NCI-H187 treated with DMSO at 0.1 percent for 48 hours (cell line): ENCODE data around the gene DENND6A.
"Not testable (repeated sequence)": the region's sequence is repeated elsewhere in the genome, so short reads cannot be mapped to it uniquely, and the experiment has no call there.

Experiments
- DNase-seq: peaks from one replicate; lab custom pipeline; 2025; lab: John Stamatoyannopoulos, UW

Gene DENND6A

GRCh38 chr3:57644740-57645139 is 48.1 kb downstream of the DENND6A start:
- DNase-seq = no peak

DNA sequence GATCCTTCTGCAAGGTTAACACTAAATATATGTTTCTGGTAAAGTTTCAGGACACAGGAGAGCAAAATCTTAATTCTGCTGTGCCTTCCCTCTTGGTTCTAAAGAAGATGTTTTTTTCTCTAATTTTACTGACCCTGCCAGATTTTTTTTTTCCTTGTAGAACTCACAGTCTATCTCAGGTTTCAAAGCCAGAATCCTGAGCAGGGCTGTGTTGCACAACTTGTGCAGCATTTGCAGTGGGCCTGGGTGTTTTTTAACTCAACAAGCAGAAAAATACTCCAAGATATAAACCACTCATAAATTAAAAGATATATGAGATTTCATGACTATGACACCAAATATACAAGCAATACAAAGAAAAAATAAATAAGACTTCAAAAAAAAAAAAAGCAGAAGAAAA is 55.5 kb downstream of the DENND6A start:
- no peak for DNase-seq

DNA sequence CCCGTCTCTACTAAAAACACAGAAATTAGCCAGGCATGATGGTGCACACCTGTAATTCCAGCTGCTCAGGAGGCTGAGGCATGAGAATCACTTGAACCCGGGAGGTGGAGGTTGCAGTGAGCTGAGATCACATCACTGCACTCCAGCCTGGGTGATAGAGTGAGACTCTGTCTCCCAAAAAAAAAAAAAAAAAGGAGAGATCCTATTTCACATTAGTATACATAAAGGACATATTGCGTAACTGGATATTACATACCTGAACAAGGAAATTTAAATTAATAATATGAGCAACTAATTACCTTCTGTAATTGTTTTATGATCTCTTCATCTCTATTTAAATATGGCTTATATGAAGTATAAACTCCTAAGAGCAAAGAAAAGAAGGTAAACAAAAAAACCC is 58.6 kb downstream of the DENND6A start:
- not testable (repeated sequence) for DNase-seq

GRCh38 chr3:57627976-57628375 is 64.9 kb downstream of the DENND6A start:
- peak; percentile 1 for DNase-seq

DNA sequence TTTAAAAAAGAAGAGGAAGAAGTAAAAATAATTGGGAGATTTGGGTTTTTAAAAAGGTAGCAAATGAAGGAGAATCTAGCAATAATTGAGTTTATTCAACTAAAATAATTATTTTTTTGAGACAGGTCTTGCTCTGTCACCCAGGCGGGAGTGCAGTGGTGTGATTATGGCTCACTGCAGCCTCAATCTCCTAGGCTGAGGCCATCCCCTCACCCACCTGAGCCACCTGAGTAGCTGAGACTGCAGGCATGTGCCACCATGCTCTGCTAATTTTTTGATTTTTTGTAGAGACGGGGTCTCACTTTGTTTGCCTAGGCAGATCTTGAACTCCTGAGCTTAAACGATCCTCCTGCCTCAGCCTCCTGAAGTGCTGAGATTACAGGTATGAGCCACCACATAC is 68.1 kb downstream of the DENND6A start:
- no peak for DNase-seq

GRCh38 chr3:57622362-57622761 is 70.5 kb downstream of the DENND6A start:
- no peak for DNase-seq

DNA sequence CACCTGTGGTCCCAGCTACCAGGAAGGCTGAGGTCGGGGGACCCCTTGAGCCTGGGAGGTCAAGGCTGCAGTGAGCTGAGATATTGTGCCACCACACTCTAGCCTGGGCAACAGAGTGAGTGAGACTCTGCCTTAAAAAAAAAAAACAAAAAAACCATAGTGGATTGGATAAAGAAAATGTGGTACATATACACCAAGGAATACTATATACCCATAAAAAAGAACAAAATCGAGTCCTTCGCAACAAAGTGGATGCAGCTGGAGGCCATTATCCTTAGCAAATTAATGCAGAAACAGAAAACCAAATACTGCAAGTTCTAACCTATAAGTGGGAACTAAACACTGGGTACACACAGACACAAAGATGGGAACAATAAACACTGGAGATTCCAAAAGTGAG is 75.1 kb downstream of the DENND6A start:
- DNase-seq = no peak

DNA sequence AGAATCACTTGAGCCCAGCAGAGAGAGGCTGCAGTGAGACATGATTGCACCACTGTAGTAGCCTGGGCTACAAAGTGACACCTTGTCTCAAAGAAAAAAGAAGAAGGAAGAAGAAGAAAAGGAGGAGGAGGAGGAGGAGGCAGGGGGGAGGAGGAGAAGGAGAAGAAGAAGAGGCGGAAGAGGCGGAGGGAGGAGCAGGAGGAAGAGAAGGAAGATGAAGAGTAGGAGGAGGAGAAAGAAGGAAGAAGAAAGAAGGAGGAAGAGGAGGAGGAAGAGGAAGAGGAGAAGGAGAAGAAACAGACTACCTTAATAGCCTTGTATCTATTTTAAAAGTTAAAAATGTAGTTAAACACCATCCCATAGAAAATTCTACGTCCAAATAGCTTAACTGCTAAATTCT is 76.6 kb downstream of the DENND6A start:
- no peak for DNase-seq

GRCh38 chr3:57611870-57612269 is 81.0 kb downstream of the DENND6A start:
- DNase-seq = not testable (repeated sequence)

DNA sequence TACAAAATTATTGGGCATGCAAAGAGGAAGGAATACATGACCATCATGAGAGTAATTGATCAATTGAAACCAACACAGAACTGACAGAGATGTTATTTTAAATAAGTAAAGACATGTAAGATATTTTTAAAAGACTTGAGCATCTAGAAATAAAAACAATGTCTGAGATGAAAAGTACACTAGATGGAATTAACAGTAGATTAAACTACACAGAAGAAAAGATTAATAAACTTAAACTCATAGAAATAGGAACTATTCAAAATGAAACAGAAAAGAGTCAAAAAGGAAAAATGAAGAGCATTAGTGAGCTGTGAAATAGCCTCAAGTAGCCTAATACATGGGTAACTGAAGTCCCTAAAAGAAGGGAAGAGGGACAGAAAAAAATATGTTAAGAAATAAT is 87.2 kb downstream of the DENND6A start:
- no peak for DNase-seq

- DNase-seq = no peak
Observed at GRCh38 chr3:57604971-57605370, 87.9 kb downstream of the DENND6A start.

DNA sequence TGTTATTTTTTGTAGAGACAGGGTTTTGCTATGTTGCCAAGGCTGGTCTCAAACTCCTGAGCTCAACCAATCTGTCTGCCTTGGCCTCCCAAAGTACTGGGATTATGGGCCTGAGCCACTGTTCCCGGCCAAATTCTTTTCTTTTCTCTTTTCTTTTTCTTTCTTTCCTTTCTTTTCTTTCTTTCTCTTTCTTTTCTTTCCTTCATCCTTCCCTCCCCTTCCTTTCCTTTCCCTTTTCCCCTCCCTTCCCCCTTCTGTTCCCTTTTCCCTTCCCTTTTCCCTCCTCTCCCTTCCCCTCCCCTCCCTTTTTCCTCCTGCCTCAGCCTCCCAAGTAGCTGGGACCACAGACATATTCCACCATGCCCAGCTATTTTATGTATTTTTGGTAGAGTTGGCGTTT is 92.7 kb downstream of the DENND6A start:
- no peak for DNase-seq

GRCh38 chr3:57598765-57599360 is 94.0 kb downstream of the DENND6A start:
- DNase-seq = no peak

- peak; percentile 70 for DNase-seq
Observed at GRCh38 chr3:57597127-57597923, 95.6 kb downstream of the DENND6A start, which contains the start of gene ARF4. Gene ARF4, minus strand, starts transcription at chr3:57597344. Its CDS starts 204 bp downstream, at chr3:57597140.

DNA sequence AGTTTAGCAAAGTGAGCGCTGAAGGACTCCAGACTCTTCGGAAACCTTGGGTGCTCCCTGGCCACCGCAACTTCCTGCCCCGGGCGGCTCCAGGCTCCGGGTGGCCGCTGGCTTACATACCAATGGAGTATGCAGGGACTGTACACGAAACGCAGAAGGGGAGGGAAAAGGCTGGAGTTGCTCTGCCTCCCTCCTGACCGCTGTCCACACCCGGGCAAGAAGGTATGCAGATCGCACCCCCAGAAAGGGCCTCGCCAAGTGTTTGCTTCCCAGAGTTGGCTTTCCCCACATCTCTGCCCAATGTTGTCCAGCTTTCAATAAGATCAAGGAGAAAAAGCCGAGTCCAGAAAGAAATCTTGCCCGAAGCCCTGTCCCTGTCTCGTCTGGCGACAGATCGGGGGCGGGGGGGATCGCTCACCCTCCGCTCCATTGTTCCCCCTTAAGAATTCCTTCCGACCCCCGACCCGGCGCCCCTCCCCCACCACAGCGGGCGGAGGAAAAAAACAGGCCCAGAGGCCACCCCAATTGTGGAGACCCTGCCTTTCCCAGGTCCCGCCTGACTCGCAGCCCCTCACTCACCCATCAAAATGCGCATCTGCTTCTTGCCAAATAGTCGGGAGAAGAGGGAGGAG is 96.3 kb downstream of the DENND6A start:
- DNase-seq = no peak

- no peak for DNase-seq
Observed at GRCh38 chr3:57594576-57594975, 98.3 kb downstream of the DENND6A start.

GRCh38 chr3:57594144-57594543 is 98.7 kb downstream of the DENND6A start:
- no peak for DNase-seq

- DNase-seq = no peak
Observed at GRCh38 chr3:57592306-57592705, 100.6 kb downstream of the DENND6A start.

- no peak for DNase-seq
Observed at GRCh38 chr3:57587905-57588304, 105.0 kb downstream of the DENND6A start.

- DNase-seq = no peak
Observed at GRCh38 chr3:57586778-57587177, 106.1 kb downstream of the DENND6A start.

DNA sequence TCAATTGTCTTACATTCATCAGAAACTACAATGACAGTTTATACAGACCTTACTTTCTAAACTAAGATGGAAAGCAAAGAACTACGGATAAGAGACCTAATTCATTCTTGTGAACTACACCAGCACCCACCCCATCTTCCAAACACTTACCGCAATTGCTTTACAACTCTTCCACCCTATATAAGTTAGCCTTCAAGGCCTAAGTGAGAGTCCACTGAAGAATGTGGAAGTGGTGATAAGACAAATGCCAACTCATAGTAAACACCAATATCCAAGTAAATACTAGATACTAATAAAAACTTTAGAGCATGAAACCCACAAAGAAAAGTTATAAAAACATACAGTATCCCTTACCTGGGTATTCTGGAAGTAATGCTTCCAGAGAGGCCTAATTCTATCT is 109.3 kb downstream of the DENND6A start:
- no peak for DNase-seq

- DNase-seq = no peak
Observed at GRCh38 chr3:57582474-57583168, 110.3 kb downstream of the DENND6A start.

DNA sequence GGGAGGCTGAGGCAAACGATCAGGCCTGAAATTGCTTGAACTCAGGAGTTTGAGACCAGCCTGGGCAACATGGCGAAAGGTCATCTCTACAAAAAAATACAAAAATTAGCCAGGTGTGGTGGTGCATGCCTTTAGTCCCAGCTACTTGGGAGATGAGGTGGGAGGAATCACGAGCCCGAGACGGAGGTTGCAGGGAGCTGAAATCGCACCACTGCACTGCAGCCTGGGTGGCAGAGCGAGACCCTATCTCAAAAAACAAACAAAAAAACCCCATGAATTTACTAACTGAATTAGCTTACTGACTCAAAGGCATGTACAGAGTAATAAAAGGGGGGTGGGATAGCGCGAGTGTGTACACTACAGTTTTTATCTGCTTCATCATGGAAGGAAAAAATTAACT is 115.1 kb downstream of the DENND6A start:
- no peak for DNase-seq
